GM18498 (cell line): ENCODE measurements around the gene CTIF.

Experiments used
- ATAC-seq: cut with Tn5 transposase; IDR thresholded peaks from one replicate; pipeline ENCODE4 v1.9.1; 2021; ENCODE audit warnings: mild to moderate bottlenecking, moderate library complexity; ENCODE audit not compliant: unreplicated experiment

Gene CTIF

GRCh38 chr18:48889115-48889941 lies 350.5 kb downstream of the CTIF start:
- no peak for ATAC-seq

- no peak for ATAC-seq
Measured at GRCh38 chr18:48889981-48890762, 351.3 kb downstream of the CTIF start.

DNA sequence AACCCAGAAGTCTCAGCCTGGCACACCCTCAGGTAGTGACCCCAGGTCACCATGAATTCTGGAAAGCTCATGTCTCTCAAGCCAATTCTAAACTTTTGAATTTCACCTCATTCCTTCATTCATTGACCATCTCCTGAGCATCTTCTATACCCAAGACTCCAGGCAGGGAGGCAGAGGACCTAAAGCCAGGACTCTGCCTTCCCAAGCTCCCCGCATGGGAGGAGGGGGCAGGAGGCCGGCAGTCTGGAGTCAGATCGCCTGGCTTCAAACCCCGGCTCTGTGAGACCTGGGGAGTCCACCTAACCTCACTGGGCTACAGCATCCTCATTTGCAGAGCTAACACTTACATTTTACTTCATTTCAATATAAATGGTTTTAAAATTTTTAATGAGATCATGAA lies 352.9 kb downstream of the CTIF start:
- no peak for ATAC-seq

DNA sequence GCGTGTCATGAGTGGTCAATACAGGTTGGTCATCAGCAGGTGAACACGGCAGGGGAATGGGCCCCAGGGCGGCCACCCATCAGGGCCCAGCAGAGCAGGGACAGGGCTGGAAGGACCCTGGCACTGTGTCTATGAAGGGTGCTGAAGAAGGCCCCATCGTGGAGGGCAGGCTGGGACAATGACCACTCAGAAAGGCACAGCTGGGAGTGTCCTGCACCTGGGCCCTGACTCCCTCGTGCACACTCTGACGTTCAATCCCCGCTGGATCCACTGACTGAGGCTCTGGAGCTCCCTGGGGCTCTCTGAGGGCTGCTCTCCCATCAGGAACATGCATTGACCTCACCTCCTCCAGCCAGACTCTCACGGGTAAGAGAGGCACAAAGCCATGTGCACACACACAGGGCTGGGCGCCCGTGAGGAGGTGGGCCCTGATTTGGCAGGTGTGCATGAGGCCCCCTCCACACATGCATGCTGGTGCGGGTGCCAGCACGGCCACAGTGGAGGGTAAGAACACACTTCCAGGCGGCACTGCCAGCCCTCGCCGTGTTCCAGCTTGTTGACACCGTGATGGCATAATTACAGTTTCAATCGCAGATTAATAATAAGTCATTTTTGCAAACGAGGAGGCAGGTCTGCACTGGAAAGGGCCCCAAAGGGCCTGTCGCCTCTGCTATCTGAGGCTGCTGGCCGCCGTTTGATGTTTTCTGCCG lies 353.5 kb downstream of the CTIF start:
- no peak for ATAC-seq

DNA sequence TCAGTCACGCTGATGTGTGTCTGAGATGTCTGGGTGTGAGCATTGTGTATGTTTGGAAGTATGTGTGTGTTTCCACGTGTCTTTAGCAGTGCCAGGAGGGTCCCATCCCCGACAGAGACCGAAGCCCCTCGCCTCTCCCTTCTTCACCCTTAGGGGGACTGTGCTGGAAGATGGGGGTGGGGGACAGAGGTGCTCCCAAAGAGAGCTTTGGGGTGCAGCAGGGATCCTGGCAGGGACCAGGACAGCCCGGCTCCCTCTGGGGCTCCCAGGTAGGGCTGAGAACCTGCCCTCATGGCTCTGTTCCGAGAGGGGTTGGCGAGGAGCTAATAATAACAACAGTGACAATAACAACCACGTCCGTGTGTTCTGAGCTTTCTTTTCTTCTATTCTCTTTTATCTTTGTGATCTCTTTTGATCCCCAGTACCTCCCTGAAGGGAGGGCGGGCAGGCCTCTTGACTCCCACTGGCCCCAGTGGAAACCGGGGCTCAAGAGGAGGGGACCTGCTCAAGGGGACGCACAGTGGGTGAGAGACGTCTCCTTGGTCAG lies 354.3 kb downstream of the CTIF start:
- ATAC-seq = no peak

- no peak for ATAC-seq
Measured at GRCh38 chr18:48893608-48894600, 355.1 kb downstream of the CTIF start.

- no peak for ATAC-seq
Measured at GRCh38 chr18:48894799-48895346, 356.0 kb downstream of the CTIF start.

DNA sequence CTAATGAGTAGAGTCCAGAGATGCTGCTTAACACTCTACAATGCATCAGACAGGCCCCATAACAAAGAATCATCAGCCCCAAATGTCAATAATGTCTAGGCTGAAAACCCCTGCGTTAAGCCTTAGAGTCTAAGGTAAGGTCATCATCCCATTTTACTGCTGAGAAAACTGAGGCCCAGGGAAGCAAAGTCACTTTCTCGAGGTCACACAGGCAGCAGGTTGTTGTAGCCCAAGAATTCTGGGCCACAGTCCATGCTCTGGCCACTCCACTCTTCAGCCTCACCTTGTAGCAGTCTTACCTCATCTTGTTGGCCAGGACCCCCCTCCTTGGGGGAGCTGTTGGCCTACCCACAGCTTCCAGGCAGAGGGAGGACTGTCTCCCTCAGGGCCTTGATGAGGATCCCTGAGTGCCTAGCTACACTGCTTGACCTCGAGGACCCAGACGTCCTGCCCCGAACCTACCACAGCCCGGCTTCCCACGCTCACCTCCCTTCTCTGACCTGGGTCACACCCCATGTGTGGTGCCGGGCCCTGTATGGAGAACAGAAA lies 357.6 kb downstream of the CTIF start:
- peak; percentile 6 for ATAC-seq

- ATAC-seq = peak; percentile 76
Measured at GRCh38 chr18:48896875-48897511, 358.2 kb downstream of the CTIF start.

DNA sequence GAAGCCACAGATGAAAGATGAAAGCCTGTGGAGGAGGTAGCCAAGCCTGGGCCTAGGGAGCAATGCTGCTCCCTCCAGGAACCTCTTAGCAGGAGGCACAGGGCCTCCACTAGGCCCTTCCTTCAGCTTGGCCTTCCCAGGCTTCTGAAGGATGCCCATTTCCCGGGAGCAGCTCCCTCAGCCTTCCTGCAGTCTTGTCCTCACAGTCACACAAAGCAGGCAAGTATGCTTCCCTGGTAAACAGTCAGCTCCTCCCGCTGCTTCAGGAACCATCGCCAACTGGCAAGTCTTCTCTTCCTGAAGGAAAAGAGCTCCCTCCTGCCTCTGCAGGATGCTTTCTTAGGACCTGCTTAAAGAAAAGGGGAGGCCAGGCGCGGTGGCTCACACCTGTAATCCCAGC lies 358.7 kb downstream of the CTIF start:
- ATAC-seq = no peak

GRCh38 chr18:48898521-48898920 lies 359.7 kb downstream of the CTIF start:
- ATAC-seq = no peak

- ATAC-seq = no peak
Measured at GRCh38 chr18:48899558-48900174, 360.8 kb downstream of the CTIF start.

- ATAC-seq = no peak
Measured at GRCh38 chr18:48900469-48900868, 361.6 kb downstream of the CTIF start.

GRCh38 chr18:48901145-48902022 lies 362.6 kb downstream of the CTIF start:
- no peak for ATAC-seq

DNA sequence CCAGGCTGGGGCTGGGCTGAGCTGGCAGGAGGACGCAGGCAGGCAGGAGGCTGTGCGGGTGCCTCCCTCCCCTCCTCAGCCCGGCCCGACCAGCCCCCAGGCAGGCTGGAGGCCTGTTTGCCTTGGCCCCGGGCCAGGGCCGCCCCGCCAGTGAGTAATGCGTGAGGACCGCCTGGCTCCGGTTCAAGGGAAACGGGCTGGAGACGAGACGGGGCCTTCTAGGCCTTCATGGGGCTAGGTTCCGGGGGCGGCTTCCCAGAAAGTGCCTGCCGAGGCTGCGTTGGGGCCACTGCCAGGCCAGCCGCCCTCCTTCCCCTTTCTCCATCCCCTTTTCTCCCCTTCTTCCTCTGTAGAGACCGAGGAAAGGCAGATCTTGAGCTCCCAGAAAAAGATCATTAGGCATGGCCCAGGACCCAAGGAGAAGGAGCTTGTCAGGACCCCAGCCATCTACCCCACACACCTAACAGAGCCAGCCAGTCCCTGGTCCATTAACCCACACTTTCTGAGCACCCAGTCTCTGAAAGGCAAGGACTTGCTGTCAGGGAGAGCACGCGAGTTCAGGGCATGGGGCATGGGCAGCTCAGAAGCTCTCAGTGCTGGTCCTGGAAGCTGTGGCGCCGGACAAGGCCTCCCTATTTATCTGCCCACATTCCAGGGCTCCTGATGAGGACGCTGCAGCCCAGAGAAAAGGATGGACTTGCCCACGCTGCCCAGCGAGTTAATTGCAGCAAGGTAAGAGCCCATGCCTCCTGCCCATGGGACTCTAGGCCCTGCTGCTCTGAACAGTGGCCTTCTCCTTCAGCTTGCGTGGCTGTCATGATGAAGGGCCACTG lies 363.4 kb downstream of the CTIF start:
- ATAC-seq = no peak

DNA sequence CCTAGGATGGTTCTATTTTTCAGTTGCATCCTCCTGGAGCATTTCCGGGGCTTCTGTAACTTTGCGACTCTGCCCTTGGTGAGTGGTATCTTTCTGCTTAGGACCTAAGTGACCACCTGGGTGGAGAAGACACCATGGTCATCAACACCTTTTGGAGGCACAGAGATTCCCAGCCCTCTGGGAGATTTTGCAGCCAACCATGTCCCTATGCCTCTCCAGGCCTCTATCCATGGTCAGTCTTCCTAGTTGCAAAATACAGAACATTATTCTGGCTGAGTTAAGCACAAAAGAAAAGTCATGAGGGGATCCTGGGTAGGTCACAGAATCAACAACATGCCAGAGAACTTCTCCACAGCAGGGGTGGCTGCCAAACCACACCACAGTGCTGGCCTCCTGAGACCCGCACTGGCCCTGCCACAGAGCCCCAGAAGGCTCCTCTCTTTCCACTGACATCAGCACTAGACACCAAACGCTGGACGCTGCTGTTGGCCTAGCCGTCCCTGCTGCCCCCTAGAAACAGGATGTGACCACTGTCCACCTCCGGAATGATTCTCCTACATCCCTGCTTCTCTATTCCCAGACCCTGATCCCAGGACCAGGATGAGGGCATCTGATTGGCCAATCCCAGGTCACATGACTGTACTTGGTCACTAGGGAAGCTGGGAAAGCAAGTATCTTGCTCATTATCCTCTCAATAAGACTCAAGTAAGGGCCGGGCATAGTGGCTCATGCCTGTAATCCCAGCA lies 364.2 kb downstream of the CTIF start:
- ATAC-seq = no peak
